Dedifferentiated amniotic fluid mesenchymal stem cell (primary cell): ENCODE results near the gene MAN2A1.
"Not testable (repeated sequence)": the region's sequence is repeated elsewhere in the genome, so short reads cannot be mapped to it uniquely, and the experiment has no call there.

Source experiments
- DNase-seq: peaks from one replicate; pipeline ENCODE4 v3.0.0-alpha.2; 2016; ENCODE audit errors: extremely low spot score

Gene MAN2A1

GRCh38 chr5:109866051-109866450, 176.3 kb downstream of the MAN2A1 start:
- DNase-seq = no peak

GRCh38 chr5:109868737-109869136, 179.0 kb downstream of the MAN2A1 start:
- DNase-seq = peak; percentile 46

- DNase-seq = no peak
These were observed 184.0 kb downstream of the MAN2A1 start for GRCh38 chr5:109873687-109874086.

GRCh38 chr5:109874108-109874507, 184.4 kb downstream of the MAN2A1 start:
- DNase-seq = no peak

GRCh38 chr5:109876030-109876725, 186.5 kb downstream of the MAN2A1 start:
- DNase-seq = no peak

- DNase-seq = peak; percentile 27
These were observed 187.4 kb downstream of the MAN2A1 start for GRCh38 chr5:109876941-109877669.

- no peak for DNase-seq
These were observed 187.9 kb downstream of the MAN2A1 start for GRCh38 chr5:109877670-109878045.

GRCh38 chr5:109878887-109879286, 189.2 kb downstream of the MAN2A1 start:
- no peak for DNase-seq

GRCh38 chr5:109880907-109881685, 191.4 kb downstream of the MAN2A1 start:
- no peak for DNase-seq

- no peak for DNase-seq
These were observed 192.8 kb downstream of the MAN2A1 start for GRCh38 chr5:109882546-109882945.

GRCh38 chr5:109884676-109885075, 194.9 kb downstream of the MAN2A1 start:
- no peak for DNase-seq

- DNase-seq = no peak
These were observed 195.5 kb downstream of the MAN2A1 start for GRCh38 chr5:109885205-109885604.

GRCh38 chr5:109888989-109889388, 199.3 kb downstream of the MAN2A1 start:
- DNase-seq = no peak

GRCh38 chr5:109893271-109893670, 203.5 kb downstream of the MAN2A1 start:
- not testable (repeated sequence) for DNase-seq

GRCh38 chr5:109898269-109899162, 208.8 kb downstream of the MAN2A1 start:
- no peak for DNase-seq

GRCh38 chr5:109899163-109899535, 209.4 kb downstream of the MAN2A1 start:
- DNase-seq = no peak

GRCh38 chr5:109900461-109900860, 210.7 kb downstream of the MAN2A1 start:
- DNase-seq = no peak

GRCh38 chr5:109900911-109901627, 211.3 kb downstream of the MAN2A1 start:
- DNase-seq = no peak

GRCh38 chr5:109901628-109901981, 211.9 kb downstream of the MAN2A1 start:
- DNase-seq = no peak

- no peak for DNase-seq
These were observed 213.3 kb downstream of the MAN2A1 start for GRCh38 chr5:109903061-109903460.

- DNase-seq = no peak
These were observed 216.2 kb downstream of the MAN2A1 start for GRCh38 chr5:109905906-109906305.
